ENCODE measurements around the gene MAVS.

- no peak for TF ChIP-seq POLR2A (IDR thresholded peaks at IDR 0.05)
- TF ChIP-seq, protein P1, sequence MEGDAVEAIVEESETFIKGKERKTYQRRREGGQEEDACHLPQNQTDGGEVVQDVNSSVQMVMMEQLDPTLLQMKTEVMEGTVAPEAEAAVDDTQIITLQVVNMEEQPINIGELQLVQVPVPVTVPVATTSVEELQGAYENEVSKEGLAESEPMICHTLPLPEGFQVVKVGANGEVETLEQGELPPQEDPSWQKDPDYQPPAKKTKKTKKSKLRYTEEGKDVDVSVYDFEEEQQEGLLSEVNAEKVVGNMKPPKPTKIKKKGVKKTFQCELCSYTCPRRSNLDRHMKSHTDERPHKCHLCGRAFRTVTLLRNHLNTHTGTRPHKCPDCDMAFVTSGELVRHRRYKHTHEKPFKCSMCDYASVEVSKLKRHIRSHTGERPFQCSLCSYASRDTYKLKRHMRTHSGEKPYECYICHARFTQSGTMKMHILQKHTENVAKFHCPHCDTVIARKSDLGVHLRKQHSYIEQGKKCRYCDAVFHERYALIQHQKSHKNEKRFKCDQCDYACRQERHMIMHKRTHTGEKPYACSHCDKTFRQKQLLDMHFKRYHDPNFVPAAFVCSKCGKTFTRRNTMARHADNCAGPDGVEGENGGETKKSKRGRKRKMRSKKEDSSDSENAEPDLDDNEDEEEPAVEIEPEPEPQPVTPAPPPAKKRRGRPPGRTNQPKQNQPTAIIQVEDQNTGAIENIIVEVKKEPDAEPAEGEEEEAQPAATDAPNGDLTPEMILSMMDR (IDR thresholded peaks at IDR 0.05): no peak
Measured at GRCh38 chr20:3865152-3865886, 18.7 kb downstream of the MAVS start.

All from transverse colon (tissue), 3 donors.